ENCODE data around the gene GGT6. TPM values are rescaled to one million over a fixed set of nuclear protein-coding genes. Genes with fewer than 3 reads are reported as not detected.

Gene GGT6
- total RNA-seq, 1 experiment from 2014 or later = not detected

DNA sequence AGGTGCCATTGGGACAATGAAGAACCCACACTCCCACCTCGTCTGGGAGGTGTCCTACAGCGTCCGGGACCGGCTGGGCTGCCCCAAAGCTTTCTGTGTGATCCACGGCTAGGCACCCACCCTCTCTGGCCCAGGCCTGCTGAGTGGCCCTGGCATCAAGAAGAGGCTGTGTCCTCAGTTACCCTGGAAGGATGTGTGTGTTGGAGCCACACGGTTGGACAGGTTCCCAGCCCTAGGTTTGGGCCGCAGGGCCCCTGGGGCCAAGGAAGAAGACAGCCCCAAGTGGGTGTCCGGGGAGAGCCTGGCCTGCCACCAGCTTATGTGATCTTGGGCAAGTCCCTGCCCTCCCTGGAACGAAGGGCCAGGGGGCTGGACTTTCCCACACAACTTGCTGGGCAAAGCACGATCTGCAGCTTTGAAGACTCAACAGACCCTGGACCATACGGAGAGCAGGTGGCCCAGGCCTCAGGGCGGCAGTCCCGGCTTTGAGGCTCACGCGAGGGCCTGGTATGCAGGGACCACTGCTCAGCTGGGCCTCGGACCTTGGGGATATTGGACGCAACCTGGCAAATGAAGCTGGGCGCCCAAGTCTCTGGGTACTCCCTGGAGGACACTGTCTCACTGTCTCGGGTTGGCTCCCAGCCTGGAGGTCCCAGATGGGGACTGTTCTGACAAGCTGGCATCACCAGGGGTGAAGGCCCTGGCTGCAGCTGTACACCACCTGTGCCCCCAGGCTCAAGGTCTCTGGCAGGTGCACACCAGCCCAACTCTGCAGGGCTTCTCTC lies 22.7 kb downstream of the GGT6 start:
- Histone ChIP-seq H3K4me2 (ENCODE audit: low read length) (no peak overlapping the region), H3K27me3 (ENCODE audit: low read length) (no peaks in the 10 kb centered on the region), H3K79me2 (ENCODE audit: low read length) (no peaks in the 10 kb centered on the region), H3K4me3 (ENCODE audit: low read length) (no peak overlapping the region), H4K20me1 (ENCODE audit: low read length) (no peaks in the 10 kb centered on the region; the same call in 1 of the 2 replicates), H3K9me2 (replicated peaks; ENCODE audit: low read length) (no peaks in the 10 kb centered on the region), H3K27ac (ENCODE audit: low read length) (no peak overlapping the region), H3K36me3 (ENCODE audit: low read depth, low read length) (peaks cover 3% of the 10 kb centered on the region), H2AFZ (ENCODE audit: low read length) (no peak overlapping the region), H3F3A (ENCODE audit: low read length, unreplicated experiment) (no peaks in the 10 kb centered on the region), H3K4me1 (ENCODE audit: insufficient read depth, low read length) (peaks cover 8% of the 10 kb centered on the region; the same call in 1 of the 2 replicates), H3K9me3 (ENCODE audit: low read length) (no peaks in the 10 kb centered on the region), H3K9ac (ENCODE audit: low read length) (no peak overlapping the region)
- ChIA-PET CTCF (no interaction called here), POLR2A (ENCODE audit: unreplicated experiment) (no interaction called here)
- ATAC-seq = no peak
- BruUV-seq (replicated peaks) = no TSS peak
- no peak for TF ChIP-seq EZH2phosphoT487 (IDR thresholded peaks at IDR 0.05; ENCODE audit: borderline replicate concordance, low read length)
- TF ChIP-seq, protein P1, sequence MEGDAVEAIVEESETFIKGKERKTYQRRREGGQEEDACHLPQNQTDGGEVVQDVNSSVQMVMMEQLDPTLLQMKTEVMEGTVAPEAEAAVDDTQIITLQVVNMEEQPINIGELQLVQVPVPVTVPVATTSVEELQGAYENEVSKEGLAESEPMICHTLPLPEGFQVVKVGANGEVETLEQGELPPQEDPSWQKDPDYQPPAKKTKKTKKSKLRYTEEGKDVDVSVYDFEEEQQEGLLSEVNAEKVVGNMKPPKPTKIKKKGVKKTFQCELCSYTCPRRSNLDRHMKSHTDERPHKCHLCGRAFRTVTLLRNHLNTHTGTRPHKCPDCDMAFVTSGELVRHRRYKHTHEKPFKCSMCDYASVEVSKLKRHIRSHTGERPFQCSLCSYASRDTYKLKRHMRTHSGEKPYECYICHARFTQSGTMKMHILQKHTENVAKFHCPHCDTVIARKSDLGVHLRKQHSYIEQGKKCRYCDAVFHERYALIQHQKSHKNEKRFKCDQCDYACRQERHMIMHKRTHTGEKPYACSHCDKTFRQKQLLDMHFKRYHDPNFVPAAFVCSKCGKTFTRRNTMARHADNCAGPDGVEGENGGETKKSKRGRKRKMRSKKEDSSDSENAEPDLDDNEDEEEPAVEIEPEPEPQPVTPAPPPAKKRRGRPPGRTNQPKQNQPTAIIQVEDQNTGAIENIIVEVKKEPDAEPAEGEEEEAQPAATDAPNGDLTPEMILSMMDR (conservative IDR thresholded peaks at IDR 0.05; ENCODE audit: low read depth, low read length) = no peak
- TF ChIP-seq EZH2 (IDR thresholded peaks at IDR 0.05; ENCODE audit: low read length, unreplicated experiment) = no peak
- intact Hi-C loops (cut with micrococcal nuclease) = loop anchor here (10.0 kb wide), 1 partner anchor 113 kb away; no protein-coding TSS in a partner anchor
- no peak for DNase-seq

DNA sequence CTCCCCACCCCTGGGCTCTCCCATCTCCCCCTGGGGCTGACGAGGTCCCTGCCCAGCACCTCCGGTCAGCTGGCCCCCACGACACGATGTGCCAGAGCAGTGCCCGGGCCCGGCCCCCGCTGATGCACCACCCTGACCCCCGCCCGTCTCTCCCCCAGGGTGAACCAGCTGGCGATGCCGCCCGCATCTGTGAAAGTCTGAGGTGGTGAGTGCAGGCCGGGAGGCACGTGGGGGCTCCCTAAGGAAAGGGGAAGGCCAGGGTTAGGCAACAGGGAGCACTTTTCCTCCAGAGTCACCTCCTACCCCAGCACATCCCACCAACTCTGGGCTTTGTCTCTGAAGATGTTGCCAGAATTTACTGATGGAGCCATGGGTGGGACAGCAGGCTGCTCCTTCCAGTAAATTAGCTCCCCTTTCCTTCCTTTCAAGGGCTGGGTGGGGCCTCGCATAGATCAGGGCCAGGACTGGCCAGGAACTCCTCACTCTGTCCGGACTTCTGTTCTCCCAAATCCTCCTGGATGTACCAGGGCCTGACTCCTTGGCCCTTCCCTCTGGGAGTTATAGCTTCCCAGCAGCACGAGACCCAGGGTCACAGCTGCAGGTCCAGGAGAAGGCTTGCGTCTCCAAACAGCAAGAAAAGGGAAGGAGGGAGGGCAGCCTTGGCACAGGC lies 23.5 kb downstream of the GGT6 start:
- peaks cover 3% of the 10 kb centered on the region for H3K36me3 ChIP-seq (ENCODE audit: low read depth, low read length)
- ChIA-PET CTCF (no interaction called here), POLR2A (ENCODE audit: unreplicated experiment) (no interaction called here)
- H3F3A ChIP-seq (ENCODE audit: low read length, unreplicated experiment) = no peaks in the 10 kb centered on the region
- peaks cover 8% of the 10 kb centered on the region; the same call in 1 of the 2 replicates for H3K4me1 ChIP-seq (ENCODE audit: insufficient read depth, low read length)
- TF ChIP-seq, protein P1 (conservative IDR thresholded peaks at IDR 0.05; ENCODE audit: low read depth, low read length) = no peak
- no peak for TF ChIP-seq EZH2 (IDR thresholded peaks at IDR 0.05; ENCODE audit: low read length, unreplicated experiment)
- no peak for TF ChIP-seq EZH2phosphoT487 (IDR thresholded peaks at IDR 0.05; ENCODE audit: borderline replicate concordance, low read length)
- H3K9me3 ChIP-seq (ENCODE audit: low read length) = no peaks in the 10 kb centered on the region
- no peaks in the 10 kb centered on the region; the same call in 1 of the 2 replicates for H4K20me1 ChIP-seq (ENCODE audit: low read length)
- H3K4me3 ChIP-seq (ENCODE audit: low read length) = no peak overlapping the region
- no peaks in the 10 kb centered on the region for H3K79me2 ChIP-seq (ENCODE audit: low read length)
- no peak for ATAC-seq
- no peak for DNase-seq
- H3K9me2 ChIP-seq (replicated peaks; ENCODE audit: low read length) = no peaks in the 10 kb centered on the region
- H3K27ac ChIP-seq (ENCODE audit: low read length) = no peak overlapping the region
- H3K9ac ChIP-seq (ENCODE audit: low read length) = no peak overlapping the region
- no peak overlapping the region for H2AFZ ChIP-seq (ENCODE audit: low read length)
- no peaks in the 10 kb centered on the region for H3K27me3 ChIP-seq (ENCODE audit: low read length)
- BruUV-seq (replicated peaks) = no TSS peak
- intact Hi-C loops (cut with micrococcal nuclease) = loop anchor here (10.0 kb wide), 1 partner anchor 112 kb away; no protein-coding TSS in a partner anchor
- no peak overlapping the region for H3K4me2 ChIP-seq (ENCODE audit: low read length)

Measured in PC-3 (cell line).